A549 (cell line): Measurements from ENCODE around the gene B3GLCT. TPM values are rescaled to one million over a fixed set of nuclear protein-coding genes. Genes with fewer than 3 reads are reported as not detected.

Experiments
- ATAC-seq, 2 experiments: fragments of 200-7000 bp in 1 of 2; fragments of >200 bp in 1 of 2; cut with Nextera tagmentation in 1 of 2; cut with Tn5 transposase in 1 of 2; 3 replicates each; pipeline versions ENCODE4 v1.8.0 to v1.9.1; 2018 to 2020; ENCODE audit warnings: mild to moderate bottlenecking in 1 of 2, moderate library complexity in 1 of 2
- CTCF ChIA-PET: fragments of 300-600 bp; sonication (Branson Sonifier 250); formaldehyde crosslinking; extraction: SDS; loops from one replicate; lab custom pipeline; 2021; ENCODE audit warnings: antibody characterized with exemption, inconsistent platforms; lab: Yijun Ruan, JAX
- POLR2A ChIA-PET: fragments of 350-600 bp; formaldehyde crosslinking; extraction: SDS; loops from one replicate; lab custom pipeline; 2021; ENCODE audit warnings: antibody characterized with exemption, inconsistent platforms; lab: Yijun Ruan, JAX
- DNase-seq, 2 experiments: peaks; one replicate each; pipeline versions ENCODE4 v3.0.0 to v3.0.0-alpha.2; 2011 to 2016; ENCODE audit warnings: low read depth in 1 of 2, low spot score in 1 of 2
- FAIRE-seq: peaks from 2 replicates; lab custom pipeline; 2011; peaks lifted over from hg19 to GRCh38; lab: Jason Lieb, UNC
- H3K27ac ChIP-seq, 2 experiments: fragments of >200 bp; sonication (Bioruptor Twin); formaldehyde crosslinking; 3 replicates each; pipeline ENCODE4 v1.5.1; 2016 to 2017
- H3K4me1 ChIP-seq: fragments of >200 bp; sonication (Bioruptor Twin); formaldehyde crosslinking; 3 replicates; pipeline ENCODE4 v1.6.1; 2016
- H3K4me2 ChIP-seq: fragments of >200 bp; sonication (Bioruptor Twin); formaldehyde crosslinking; 3 replicates; pipeline ENCODE4 v1.6.1; 2016
- H3K4me3 ChIP-seq: fragments of >200 bp; sonication (Bioruptor Twin); formaldehyde crosslinking; 3 replicates; pipeline ENCODE4 v1.5.1; 2016
- H3K9me3 ChIP-seq: fragments of >200 bp; sonication (Bioruptor Twin); formaldehyde crosslinking; 3 replicates; pipeline ENCODE4 v1.6.1; 2016
- FOSL2 ChIP-seq, 2 experiments: fragments of 450-650 bp in 1 of 2; fragments of >200 bp in 1 of 2; sonication (Bioruptor Twin) in 1 of 2; formaldehyde crosslinking; IDR thresholded peaks; 2 replicates each; pipeline versions ENCODE4 v1.5.0 to v1.6.1; 2016 to 2020; ENCODE audit warnings: mild to moderate bottlenecking in 1 of 2, moderate library complexity in 1 of 2
- HDAC2 ChIP-seq: fragments of 200-600 bp; sonication (generic); IDR thresholded peaks from 2 replicates; pipeline ENCODE4 v1.6.1; 2016
- HOXA7 ChIP-seq: fragments of 250-450 bp; sonication (Bioruptor Pico); IDR thresholded peaks from 2 replicates; pipeline ENCODE4 v1.5.0; 2020; ENCODE audit warnings: mild to moderate bottlenecking, moderate library complexity
- HOXB13 ChIP-seq: fragments of 250-450 bp; sonication (Bioruptor Pico); IDR thresholded peaks from 2 replicates; pipeline ENCODE4 v1.5.0; 2020; ENCODE audit warnings: low read depth, mild to moderate bottlenecking, moderate library complexity
- HOXB5 ChIP-seq: fragments of 250-450 bp; sonication (Bioruptor Pico); IDR thresholded peaks from 2 replicates; pipeline ENCODE4 v1.5.0; 2020; ENCODE audit warnings: mild to moderate bottlenecking, moderate library complexity
- MAX ChIP-seq: IDR thresholded peaks from 2 replicates; pipeline ENCODE4 v1.6.1; 2012
- MAZ ChIP-seq: fragments of 150-350 bp; IDR thresholded peaks from 2 replicates; pipeline ENCODE4 v1.6.1; 2014; ENCODE audit warnings: antibody characterized with exemption, low read depth, low read length, borderline replicate concordance
- NR3C1 ChIP-seq: fragments of >200 bp; sonication (Bioruptor Twin); formaldehyde crosslinking; IDR thresholded peaks from 3 replicates; pipeline ENCODE4 v1.6.1; 2017
- POLR2A ChIP-seq: IDR thresholded peaks from 2 replicates; pipeline ENCODE4 v1.6.1; 2012; ENCODE audit warnings: mild to moderate bottlenecking, low read length
- RAD21 ChIP-seq, 2 experiments: fragments of >200 bp in 1 of 2; sonication (Bioruptor Twin) in 1 of 2; formaldehyde crosslinking in 1 of 2; IDR thresholded peaks in 1 of 2; conservative IDR thresholded peaks in 1 of 2; 2 replicates in 1 of 2; 3 replicates in 1 of 2; pipeline ENCODE4 v1.6.1; 2012 to 2018; ENCODE audit warnings: inconsistent platforms in 1 of 2
- REST ChIP-seq: fragments of 200-600 bp; sonication (generic); IDR thresholded peaks from 2 replicates; pipeline ENCODE4 v1.6.1; 2016; ENCODE audit warnings: antibody characterized with exemption, mild to moderate bottlenecking, moderate library complexity
- SREBF2 ChIP-seq: fragments of 450-650 bp; IDR thresholded peaks from 2 replicates; pipeline ENCODE4 v1.6.1; 2014; ENCODE audit warnings: mild to moderate bottlenecking, moderate library complexity
- TP53 ChIP-seq: fragments of 250-450 bp; sonication (Bioruptor Pico); IDR thresholded peaks from 2 replicates; pipeline ENCODE4 v1.5.0; 2021; ENCODE audit warnings: mild to moderate bottlenecking, moderate library complexity
- ZFP36 ChIP-seq: fragments of 450-650 bp; IDR thresholded peaks from 2 replicates; pipeline ENCODE4 v1.6.1; 2014; ENCODE audit warnings: borderline replicate concordance; ENCODE audit not compliant: partially characterized antibody
- ZSCAN20 ChIP-seq: fragments of 250-450 bp; sonication (Bioruptor Pico); IDR thresholded peaks from 2 replicates; pipeline ENCODE4 v1.8.0; 2022; ENCODE audit warnings: mild to moderate bottlenecking, moderate library complexity
- WGBS: methylation state at CpG from one replicate; pipeline ENCODE4 v1.1.6; 2017; ENCODE audit errors: missing lambda C conversion rate; 5-methylcytosine and 5-hydroxymethylcytosine counted together
- polyA plus RNA-seq, 4 experiments: library from polyadenylated mRNA; depleted of rRNA in 3 of 4; stranded (reverse); fragments of >200 nt; fragmentation: RNase III in 1 of 4; extraction: RNeasy Plus Mini Kit Qiagen cat#74134 plus additional on column Dnase treatment in 1 of 4; gene quantifications; 2 replicates in 3 of 4; 3 replicates in 1 of 4; pipeline ENCODE4 v1.2.3, GENCODE V29; 2011 to 2017

Gene B3GLCT
- polyA plus RNA-seq, 2 of the 4 experiments (the other 2 are of a cell fraction), result 4.5 to 6.6 TPM

GRCh38 chr13:31377946-31378345, 178.2 kb downstream of the B3GLCT start:
- Histone ChIP-seq H3K27ac (no peak overlapping the region), H3K9me3 (no peaks in the 10 kb centered on the region), H3K4me3 (no peak overlapping the region), H3K4me1 (no peaks in the 10 kb centered on the region), H3K4me2 (no peak overlapping the region)
- POLR2A ChIA-PET, result no interaction called here
- TF ChIP-seq SREBF2, result no peak
- no peak for TF ChIP-seq TP53 (CRISPR knock-in tag)
- no peak for TF ChIP-seq FOSL2 (IDR thresholded peaks at IDR 0.05)
- no peak for TF ChIP-seq FOSL2 (CRISPR knock-in tag; IDR thresholded peaks at IDR 0.05)
- TF ChIP-seq HOXB13, result no peak
- TF ChIP-seq MAZ, result no peak
- ATAC-seq (no peak), DNase-seq (no peak), FAIRE-seq (no peak)
- WGBS, result 4% methylated on average over 2 of the region's 2 CpGs
- CTCF ChIA-PET, result interaction anchor here (0.5 to 1.3 kb wide), 3 partner anchors 15 to 52 kb away, joined by 3 read pairs; no protein-coding TSS in a partner anchor

- 22% methylated on average over 4 of the region's 4 CpGs for WGBS
- H3K4me2 ChIP-seq, result no peak overlapping the region
- DNase-seq, result no peak
- POLR2A ChIA-PET, result no interaction called here
- no peak overlapping the region for H3K4me3 ChIP-seq
- no peak for FAIRE-seq
- H3K4me1 ChIP-seq, result no peaks in the 10 kb centered on the region
- no peak overlapping the region for H3K27ac ChIP-seq
- ATAC-seq, result no peak
- TF ChIP-seq REST (no peak), NR3C1 (no peak), POLR2A (no peak), ZSCAN20 (CRISPR knock-in tag) (no peak), HOXB5 (CRISPR knock-in tag) (no peak), RAD21 (conservative IDR thresholded peaks at IDR 0.05 in 1 of 2, IDR thresholded peaks at IDR 0.05 in 1 of 2) (no peak), ZFP36 (no peak), HOXA7 (CRISPR knock-in tag) (no peak), MAX (no peak), TP53 (CRISPR knock-in tag) (no peak), MAZ (no peak), HDAC2 (no peak)
- TF ChIP-seq, all 56 proteins: peak for 0
- CTCF ChIA-PET, result no interaction called here
- H3K9me3 ChIP-seq, result no peaks in the 10 kb centered on the region
Observed at GRCh38 chr13:31380715-31381114, 180.9 kb downstream of the B3GLCT start.

Other genes starting within 250 kb of the B3GLCT start
- gene HSPH1, start 38.1 kb upstream of the B3GLCT start, polyA plus RNA-seq (2011; rRNA removed), result 98.9 and 141 TPM in 2 replicates
- gene HSPH1, start 38.1 kb upstream of the B3GLCT start, polyA plus RNA-seq (2017; fragmentation: RNase III; extraction: RNeasy Plus Mini Kit Qiagen cat#74134 plus additional on column Dnase treatment), result 92.3 to 110 TPM (median 107 TPM) in 3 replicates